ENCODE results near the gene FAM120AOS. TPM values are rescaled to one million over a fixed set of nuclear protein-coding genes. Genes with fewer than 3 reads are reported as not detected.
"Not testable (repeated sequence)": the region's sequence is repeated elsewhere in the genome, so short reads cannot be mapped to it uniquely, and the experiment has no call there.

Gene FAM120AOS
- total RNA-seq, 1 donor from 2014 or later, result 41.7 TPM

GRCh38 chr9:93446073-93446472 is 7.3 kb downstream of the FAM120AOS start:
- no peak for TF ChIP-seq CTCF (IDR thresholded peaks at IDR 0.05; ENCODE audit: insufficient read depth, low read length, poor library complexity, severe bottlenecking)
- H3K27me3 ChIP-seq (ENCODE audit: control insufficient read depth, insufficient read depth, low read length), result no peaks in the 10 kb centered on the region
- peaks cover 2% of the 10 kb centered on the region for H3K36me3 ChIP-seq (ENCODE audit: control insufficient read depth, insufficient read depth, low read length)
- DNase-seq (ENCODE audit: low read depth), result no peak
- no peak overlapping the region for H3K4me3 ChIP-seq (ENCODE audit: low read depth, low read length)

GRCh38 chr9:93440896-93441580 is 12.3 kb downstream of the FAM120AOS start:
- Histone ChIP-seq H3K4me3 (ENCODE audit: low read depth, low read length) (no peak overlapping the region), H3K36me3 (ENCODE audit: control insufficient read depth, insufficient read depth, low read length) (no peaks in the 10 kb centered on the region), H3K27me3 (ENCODE audit: control insufficient read depth, insufficient read depth, low read length) (no peaks in the 10 kb centered on the region)
- TF ChIP-seq CTCF (IDR thresholded peaks at IDR 0.05; ENCODE audit: insufficient read depth, low read length, poor library complexity, severe bottlenecking), result no peak
- DNase-seq (ENCODE audit: low read depth), result no peak

GRCh38 chr9:93439301-93439700 is 14.1 kb downstream of the FAM120AOS start:
- not testable (repeated sequence) for H3K36me3 ChIP-seq (ENCODE audit: control insufficient read depth, insufficient read depth, low read length); DNase-seq (ENCODE audit: low read depth); H3K27me3 ChIP-seq (ENCODE audit: control insufficient read depth, insufficient read depth, low read length); H3K4me3 ChIP-seq (ENCODE audit: low read depth, low read length)

GRCh38 chr9:93437996-93438395 is 15.4 kb downstream of the FAM120AOS start:
- no peak overlapping the region for H3K4me3 ChIP-seq (ENCODE audit: low read depth, low read length)
- H3K36me3 ChIP-seq (ENCODE audit: control insufficient read depth, insufficient read depth, low read length), result no peaks in the 10 kb centered on the region
- TF ChIP-seq CTCF (IDR thresholded peaks at IDR 0.05; ENCODE audit: insufficient read depth, low read length, poor library complexity, severe bottlenecking), result no peak
- no peak for DNase-seq (ENCODE audit: low read depth)
- H3K27me3 ChIP-seq (ENCODE audit: control insufficient read depth, insufficient read depth, low read length), result no peaks in the 10 kb centered on the region

GRCh38 chr9:93436655-93437407 is 16.6 kb downstream of the FAM120AOS start:
- DNase-seq (ENCODE audit: low read depth), result no peak
- TF ChIP-seq CTCF (IDR thresholded peaks at IDR 0.05; ENCODE audit: insufficient read depth, low read length, poor library complexity, severe bottlenecking), result no peak
- no peak overlapping the region for H3K4me3 ChIP-seq (ENCODE audit: low read depth, low read length)
- no peaks in the 10 kb centered on the region for H3K27me3 ChIP-seq (ENCODE audit: control insufficient read depth, insufficient read depth, low read length)
- no peaks in the 10 kb centered on the region for H3K36me3 ChIP-seq (ENCODE audit: control insufficient read depth, insufficient read depth, low read length)

- no peaks in the 10 kb centered on the region for H3K27me3 ChIP-seq (ENCODE audit: control insufficient read depth, insufficient read depth, low read length)
- H3K4me3 ChIP-seq (ENCODE audit: low read depth, low read length), result no peak overlapping the region
- H3K36me3 ChIP-seq (ENCODE audit: control insufficient read depth, insufficient read depth, low read length), result no peaks in the 10 kb centered on the region
- no peak for DNase-seq (ENCODE audit: low read depth)
- TF ChIP-seq CTCF (IDR thresholded peaks at IDR 0.05; ENCODE audit: insufficient read depth, low read length, poor library complexity, severe bottlenecking), result no peak
Measured at GRCh38 chr9:93436218-93436617, 17.2 kb downstream of the FAM120AOS start.
